Cardiac fibroblast (primary cell): ENCODE measurements around the gene DNM3.
A peak's percentile ranks its signal among the peaks of the same experiment; 100 is the strongest.

Experiments
- DNase-seq, 2 donors: peaks; one replicate each; pipeline versions ENCODE4 v3.0.0 to v3.0.0-alpha.2; 2010; ENCODE audit warnings: low read depth in 2 of 2
- H3K4me3 ChIP-seq, 2 donors: replicated peaks in 1 of 2; 1 replicate in 1 of 2; 2 replicates in 1 of 2; pipeline ENCODE4 v1.5.1; 2011; ENCODE audit warnings: low read depth in 2 of 2, low read length in 2 of 2, mild to moderate bottlenecking in 2 of 2, moderate library complexity in 1 of 2
- CTCF ChIP-seq: IDR thresholded peaks from one replicate; pipeline ENCODE4 v1.5.1; 2011; ENCODE audit warnings: low read depth, mild to moderate bottlenecking, low read length, inconsistent platforms

The DNM3 gene

GRCh38 chr1:171904778-171905450 is 63.6 kb downstream of the DNM3 start:
- DNase-seq = no peak
- TF ChIP-seq CTCF = no peak

DNA sequence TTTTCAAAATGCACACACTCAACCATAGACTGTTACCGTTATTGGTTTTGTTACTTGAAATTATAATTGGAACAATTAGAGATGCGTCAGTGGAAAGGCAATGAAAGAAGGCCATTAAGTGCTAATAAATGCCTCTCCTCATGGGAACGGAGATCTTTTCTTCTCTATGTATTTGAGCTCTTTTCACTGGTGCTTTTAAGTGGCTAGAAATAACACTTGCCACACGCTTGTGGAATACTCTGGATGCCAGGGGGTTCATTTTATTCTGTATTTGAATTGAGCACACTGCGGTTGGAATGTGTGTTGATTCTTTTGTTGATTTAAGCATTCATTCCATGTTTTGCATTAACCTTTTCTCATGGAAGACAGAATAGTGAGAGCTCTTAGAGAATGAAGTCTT is 68.4 kb downstream of the DNM3 start:
- no peak for DNase-seq
- no peak overlapping the region for H3K4me3 ChIP-seq
- TF ChIP-seq CTCF = no peak

More at GRCh38 chr1:171904778-171905450, 63.6 kb downstream of the DNM3 start:
- H3K4me3 ChIP-seq = no peak overlapping the region

- TF ChIP-seq CTCF = no peak
- no peak for DNase-seq
- no peak overlapping the region for H3K4me3 ChIP-seq
Measured at GRCh38 chr1:171910786-171911185, 69.5 kb downstream of the DNM3 start.

DNA sequence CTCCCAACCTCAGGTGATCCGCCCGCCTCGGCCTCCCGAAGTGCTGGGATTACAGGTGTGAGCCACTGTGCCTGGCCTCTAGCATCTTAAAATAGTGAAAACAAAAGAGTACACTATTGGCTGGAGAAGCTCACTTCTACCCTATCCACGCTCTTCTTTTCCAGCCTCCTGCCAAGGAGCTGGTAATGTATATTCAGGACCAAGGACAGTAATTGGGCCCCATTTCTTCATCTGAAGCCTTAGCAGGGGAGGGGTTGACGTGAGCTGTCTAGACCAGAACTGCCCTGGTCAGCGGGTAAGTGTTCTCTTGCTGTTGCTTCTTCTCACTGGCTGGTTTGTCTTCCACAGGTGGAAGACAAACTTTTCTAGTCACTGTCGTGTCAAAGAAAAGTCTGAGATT is 70.2 kb downstream of the DNM3 start:
- peak; percentile 7 to 15 for DNase-seq
- no peak for TF ChIP-seq CTCF

DNA sequence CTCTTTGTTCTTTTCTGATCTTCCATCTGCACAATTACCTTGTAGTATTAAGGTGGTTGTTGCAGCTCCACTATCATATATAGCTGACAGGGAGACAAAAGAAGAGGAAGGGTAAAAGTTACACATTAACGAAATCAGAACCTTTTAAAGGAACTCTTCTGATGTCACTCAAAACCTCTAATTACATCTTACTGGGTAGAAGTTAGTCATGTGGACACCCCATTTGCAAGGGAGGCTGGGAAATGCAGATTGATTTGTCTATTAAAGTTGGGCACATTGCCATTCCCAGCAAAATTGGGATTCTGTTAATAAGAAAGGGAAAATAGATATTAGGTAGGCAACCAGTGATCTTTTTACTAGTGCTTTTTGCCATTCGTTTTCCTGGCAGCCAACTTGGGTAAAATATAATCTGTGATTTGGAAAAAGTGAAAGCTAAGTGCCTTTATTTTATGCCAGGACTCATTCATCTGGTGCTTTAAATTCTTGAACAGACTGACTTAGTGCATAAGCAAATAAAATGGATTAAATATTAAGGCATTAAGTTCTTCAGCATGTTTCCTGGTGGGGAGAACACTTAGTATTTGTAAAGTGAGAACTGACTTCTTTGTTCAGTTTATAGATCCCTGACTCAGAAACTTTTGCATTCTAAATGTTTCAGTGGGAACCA is 71.3 kb downstream of the DNM3 start:
- no peak for TF ChIP-seq CTCF
- no peak overlapping the region for H3K4me3 ChIP-seq
- no peak for DNase-seq

More for the DNA sequence above, 70.2 kb downstream of the DNM3 start:
- no peak overlapping the region for H3K4me3 ChIP-seq

GRCh38 chr1:171913385-171913784 is 72.1 kb downstream of the DNM3 start:
- no peak overlapping the region for H3K4me3 ChIP-seq
- TF ChIP-seq CTCF = no peak
- DNase-seq = peak; percentile 47 to 59
